Duodenal mucosa (tissue), 2 donors: Measurements from ENCODE around the gene GNG7.
"Not testable (repeated sequence)": the region's sequence is repeated elsewhere in the genome, so short reads cannot be mapped to it uniquely, and the experiment has no call there.

Source experiments
- H3K27ac ChIP-seq: one replicate; pipeline ENCODE4 v1.7.0; 2013; ENCODE audit warnings: low read depth, low read length
- H3K27me3 ChIP-seq, 2 donors: one replicate each; pipeline ENCODE4 v1.7.0; 2013; ENCODE audit warnings: low read length in 2 of 2, control low read depth in 1 of 2; ENCODE audit not compliant: insufficient read depth in 2 of 2, control insufficient read depth in 1 of 2
- H3K36me3 ChIP-seq, 2 donors: one replicate each; pipeline ENCODE4 v1.7.0; 2013; ENCODE audit warnings: low read length in 2 of 2, control low read depth in 1 of 2; ENCODE audit not compliant: insufficient read depth in 2 of 2, control insufficient read depth in 1 of 2
- H3K4me1 ChIP-seq, 2 donors: one replicate each; pipeline ENCODE4 v1.7.0; 2013; ENCODE audit warnings: low read length in 2 of 2, control low read depth in 1 of 2; ENCODE audit not compliant: insufficient read depth in 2 of 2, control insufficient read depth in 1 of 2
- H3K4me3 ChIP-seq, 2 donors: one replicate each; pipeline ENCODE4 v1.7.0; 2013; ENCODE audit warnings: low read length in 2 of 2, low read depth in 1 of 2
- H3K9ac ChIP-seq, 2 donors: one replicate each; pipeline ENCODE4 v1.7.0; 2013; ENCODE audit warnings: low read length in 2 of 2, low read depth in 1 of 2
- H3K9me3 ChIP-seq, 2 donors: one replicate each; pipeline ENCODE4 v1.7.0; 2013; ENCODE audit warnings: low read length in 2 of 2, control low read depth in 1 of 2; ENCODE audit not compliant: control insufficient read depth in 1 of 2

The GNG7 gene

GRCh38 chr19:2528675-2529101, 173.8 kb downstream of the GNG7 start:
- no peak overlapping the region for H3K4me3 ChIP-seq
- H3K36me3 ChIP-seq: no peaks in the 10 kb centered on the region
- H3K9me3 ChIP-seq: no peaks in the 10 kb centered on the region
- H3K27me3 ChIP-seq: no peaks in the 10 kb centered on the region
- H3K4me1 ChIP-seq: peaks cover 3 to 8% of the 10 kb centered on the region in 2 donors
- no peak overlapping the region for H3K9ac ChIP-seq
- no peak overlapping the region for H3K27ac ChIP-seq

GRCh38 chr19:2527686-2528085, 174.8 kb downstream of the GNG7 start:
- Histone ChIP-seq H3K27ac (no peak overlapping the region), H3K4me3 (no peak overlapping the region), H3K27me3 (no peaks in the 10 kb centered on the region), H3K9ac (no peak overlapping the region), H3K36me3 (no peaks in the 10 kb centered on the region), H3K4me1 (peaks cover 3 to 8% of the 10 kb centered on the region in 2 donors), H3K9me3 (no peaks in the 10 kb centered on the region)

- Histone ChIP-seq H3K27me3 (no peaks in the 10 kb centered on the region), H3K9me3 (no peaks in the 10 kb centered on the region), H3K9ac (no peak overlapping the region), H3K27ac (no peak overlapping the region), H3K4me1 (peaks cover 3 to 8% of the 10 kb centered on the region in 2 donors), H3K4me3 (no peak overlapping the region), H3K36me3 (no peaks in the 10 kb centered on the region)
These were observed 175.3 kb downstream of the GNG7 start for GRCh38 chr19:2527171-2527570.

- Histone ChIP-seq H3K4me3 (peak overlapping the region; percentile 21 to 29), H3K4me1 (peaks cover 3 to 8% of the 10 kb centered on the region in 2 donors), H3K36me3 (no peaks in the 10 kb centered on the region), H3K9ac (no peak overlapping the region), H3K27ac (no peak overlapping the region), H3K9me3 (no peaks in the 10 kb centered on the region), H3K27me3 (no peaks in the 10 kb centered on the region)
These were observed 177.4 kb downstream of the GNG7 start for GRCh38 chr19:2524840-2525723.

GRCh38 chr19:2524361-2524839, 178.1 kb downstream of the GNG7 start:
- no peak overlapping the region for H3K27ac ChIP-seq
- H3K9ac ChIP-seq: no peak overlapping the region
- no peak overlapping the region for H3K4me3 ChIP-seq
- no peaks in the 10 kb centered on the region for H3K36me3 ChIP-seq
- peaks cover 3 to 8% of the 10 kb centered on the region in 2 donors for H3K4me1 ChIP-seq
- H3K27me3 ChIP-seq: no peaks in the 10 kb centered on the region
- no peaks in the 10 kb centered on the region for H3K9me3 ChIP-seq

- no peak overlapping the region for H3K9ac ChIP-seq
- H3K27ac ChIP-seq: no peak overlapping the region
- no peaks in the 10 kb centered on the region for H3K9me3 ChIP-seq
- no peak overlapping the region for H3K4me3 ChIP-seq
- H3K36me3 ChIP-seq: no peaks in the 10 kb centered on the region
- no peaks in the 10 kb centered on the region for H3K27me3 ChIP-seq
- peaks cover under 1 to 4% of the 10 kb centered on the region in 2 donors for H3K4me1 ChIP-seq
These were observed 178.7 kb downstream of the GNG7 start for GRCh38 chr19:2523630-2524311.

- H3K9ac ChIP-seq: no peak overlapping the region
- H3K27me3 ChIP-seq: no peaks in the 10 kb centered on the region
- H3K27ac ChIP-seq: no peak overlapping the region
- no peaks in the 10 kb centered on the region for H3K4me1 ChIP-seq
- no peaks in the 10 kb centered on the region for H3K36me3 ChIP-seq
- H3K9me3 ChIP-seq: no peaks in the 10 kb centered on the region
- H3K4me3 ChIP-seq: no peak overlapping the region
These were observed 183.0 kb downstream of the GNG7 start for GRCh38 chr19:2519482-2519881.

GRCh38 chr19:2518856-2519255, 183.6 kb downstream of the GNG7 start:
- not testable (repeated sequence) for H3K9me3 ChIP-seq, H3K36me3 ChIP-seq, H3K27me3 ChIP-seq, H3K9ac ChIP-seq, H3K4me1 ChIP-seq, H3K4me3 ChIP-seq, H3K27ac ChIP-seq

GRCh38 chr19:2517881-2518601, 184.5 kb downstream of the GNG7 start:
- H3K4me1 ChIP-seq: no peaks in the 10 kb centered on the region
- H3K36me3 ChIP-seq: no peaks in the 10 kb centered on the region
- no peaks in the 10 kb centered on the region for H3K9me3 ChIP-seq
- no peaks in the 10 kb centered on the region for H3K27me3 ChIP-seq
- no peak overlapping the region for H3K4me3 ChIP-seq
- H3K27ac ChIP-seq: no peak overlapping the region
- H3K9ac ChIP-seq: no peak overlapping the region

GRCh38 chr19:2516727-2517126, 185.8 kb downstream of the GNG7 start:
- Histone ChIP-seq H3K4me1 (no peaks in the 10 kb centered on the region), H3K27me3 (no peaks in the 10 kb centered on the region), H3K9me3 (no peaks in the 10 kb centered on the region), H3K36me3 (no peaks in the 10 kb centered on the region), H3K9ac (no peak overlapping the region), H3K4me3 (no peak overlapping the region), H3K27ac (no peak overlapping the region)
